ENCODE results near the gene AGPAT1. TPM values are rescaled to one million over a fixed set of nuclear protein-coding genes. Genes with fewer than 3 reads are reported as not detected.

Gene AGPAT1
- total RNA-seq, 1 experiment from 2014 or later, result 55.6 TPM

GRCh38 chr6:32164295-32164694 is 11.6 kb downstream of the AGPAT1 start, which contains the start of gene EGFL8:
EGFL8 (plus strand) TSS chr6:32164595; CDS start chr6:32166166, 1,571 bp downstream.
- intact Hi-C loops (cut with micrococcal nuclease), result no loop called here
- Histone ChIP-seq H3K27ac (ENCODE audit: low read depth, low read length) (no peak within 1 kb of the TSS), H3K36me3 (ENCODE audit: control insufficient read depth in 1 of 2, insufficient read depth in 2 of 2, low read length in 2 of 2) (peaks cover 4 to 6% of the 10 kb centered on the region in 2 experiments; a peak in 3 of 4 replicates), H3K4me1 (ENCODE audit: control insufficient read depth in 1 of 2, insufficient read depth in 2 of 2, low read length in 2 of 2) (no peaks in the 10 kb centered on the region), H3K4me2 (ENCODE audit: low read length) (no peak within 1 kb of the TSS), H3K9me2 (ENCODE audit: insufficient read depth) (no peaks in the 10 kb centered on the region), H3K79me2 (ENCODE audit: insufficient read depth, low read length) (no peaks in the 10 kb centered on the region), H3K9me3 (ENCODE audit: control insufficient read depth in 1 of 2, insufficient read depth in 1 of 2, low read depth in 1 of 2, low read length in 2 of 2) (no peaks in the 10 kb centered on the region), H3K27me3 (ENCODE audit: insufficient read depth, low read length) (no peaks in the 10 kb centered on the region), H3K4me3 (replicated peaks in 1 of 2; ENCODE audit: low read depth in 1 of 2, low read length in 2 of 2) (no peak within 1 kb of the TSS), H2AFZ (ENCODE audit: low read depth, low read length, poor library complexity, severe bottlenecking) (no peak within 1 kb of the TSS), H4K20me1 (ENCODE audit: insufficient read depth) (no peaks in the 10 kb centered on the region), H3K9ac (ENCODE audit: low read length) (no peak within 1 kb of the TSS)
- POLR2A ChIA-PET, result interaction anchor here (1.6 kb wide), 1 partner anchor 13 kb away, joined by 6 read pairs; no protein-coding TSS in a partner anchor
- BruUV-seq (replicated peaks), result no TSS peak
- TF ChIP-seq SRF (IDR thresholded peaks at IDR 0.05; ENCODE audit: low read depth), result no peak
- TF ChIP-seq ZFX (IDR thresholded peaks at IDR 0.05), result no peak
- no peak for TF ChIP-seq SP1 (IDR thresholded peaks at IDR 0.05; ENCODE audit: low read depth)
- TF ChIP-seq JUND (IDR thresholded peaks at IDR 0.05), result no peak
- no peak for TF ChIP-seq REST (IDR thresholded peaks at IDR 0.05; ENCODE audit: low read depth)
- TF ChIP-seq, protein P1, sequence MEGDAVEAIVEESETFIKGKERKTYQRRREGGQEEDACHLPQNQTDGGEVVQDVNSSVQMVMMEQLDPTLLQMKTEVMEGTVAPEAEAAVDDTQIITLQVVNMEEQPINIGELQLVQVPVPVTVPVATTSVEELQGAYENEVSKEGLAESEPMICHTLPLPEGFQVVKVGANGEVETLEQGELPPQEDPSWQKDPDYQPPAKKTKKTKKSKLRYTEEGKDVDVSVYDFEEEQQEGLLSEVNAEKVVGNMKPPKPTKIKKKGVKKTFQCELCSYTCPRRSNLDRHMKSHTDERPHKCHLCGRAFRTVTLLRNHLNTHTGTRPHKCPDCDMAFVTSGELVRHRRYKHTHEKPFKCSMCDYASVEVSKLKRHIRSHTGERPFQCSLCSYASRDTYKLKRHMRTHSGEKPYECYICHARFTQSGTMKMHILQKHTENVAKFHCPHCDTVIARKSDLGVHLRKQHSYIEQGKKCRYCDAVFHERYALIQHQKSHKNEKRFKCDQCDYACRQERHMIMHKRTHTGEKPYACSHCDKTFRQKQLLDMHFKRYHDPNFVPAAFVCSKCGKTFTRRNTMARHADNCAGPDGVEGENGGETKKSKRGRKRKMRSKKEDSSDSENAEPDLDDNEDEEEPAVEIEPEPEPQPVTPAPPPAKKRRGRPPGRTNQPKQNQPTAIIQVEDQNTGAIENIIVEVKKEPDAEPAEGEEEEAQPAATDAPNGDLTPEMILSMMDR (IDR thresholded peaks at IDR 0.05 in 2 of 3, conservative IDR thresholded peaks at IDR 0.05 in 1 of 3; ENCODE audit: borderline replicate concordance in 1 of 3, insufficient read depth in 1 of 3, low read depth in 2 of 3, low read length in 2 of 3), result no peak
- no peak for TF ChIP-seq TCF7L2 (IDR thresholded peaks at IDR 0.05; ENCODE audit: borderline replicate concordance, extremely low read depth, insufficient read depth, insufficient read length)
- no peak for TF ChIP-seq RAD21 (IDR thresholded peaks at IDR 0.05; ENCODE audit: low read depth)
- no peak for TF ChIP-seq CBX3 (IDR thresholded peaks at IDR 0.05; ENCODE audit: low read depth)
- TF ChIP-seq EGR1 (IDR thresholded peaks at IDR 0.05; ENCODE audit: low read depth), result no peak
- no peak for TF ChIP-seq CEBPB (IDR thresholded peaks at IDR 0.05; ENCODE audit: low read depth)
- no peak for TF ChIP-seq ATF3 (IDR thresholded peaks at IDR 0.05)
- no peak for TF ChIP-seq SIN3A (IDR thresholded peaks at IDR 0.05; ENCODE audit: low read depth)
- TF ChIP-seq FOSL1 (IDR thresholded peaks at IDR 0.05; ENCODE audit: low read depth), result no peak
- TF ChIP-seq EZH2phosphoT487 (IDR thresholded peaks at IDR 0.05; ENCODE audit: borderline replicate concordance), result no peak
- TF ChIP-seq POLR2A (IDR thresholded peaks at IDR 0.05; ENCODE audit: borderline replicate concordance, extremely low read depth, insufficient read depth, insufficient read length), result no peak
- no peak for TF ChIP-seq POLR2AphosphoS5 (IDR thresholded peaks at IDR 0.05; ENCODE audit: low read depth, low read length)
- no peak for ATAC-seq
- CTCF ChIA-PET, result no interaction called here
- no peak for DNase-seq (ENCODE audit: low read depth, low spot score)
- RAD21 ChIA-PET (ENCODE audit: low non-redundant PET in 1 of 2, low total read pairs in 2 of 2, uncharacterized antibody in 2 of 2, unreplicated experiment in 2 of 2), result no interaction called here

Measured in HCT116 (cell line).